Uterus (tissue), 2 donors: ENCODE data around the gene ZNF146.

ENCODE experiments used
- POLR2A ChIP-seq, 2 donors: fragments of 450-650 bp; IDR thresholded peaks; one replicate each; pipeline ENCODE4 v1.6.1; 2016; ENCODE audit warnings: antibody characterized with exemption in 2 of 2, mild to moderate bottlenecking in 1 of 2, moderate library complexity in 1 of 2
- TF ChIP-seq, protein P1 (sequence below), 4 experiments: fragments of 200-600 bp in 2 of 4; fragments of 450-650 bp in 2 of 4; sonication (generic) in 2 of 4; IDR thresholded peaks; one replicate each; pipeline ENCODE4 v1.5.1; 2016 to 2019; ENCODE audit warnings: antibody characterized with exemption in 4 of 4, mild to moderate bottlenecking in 2 of 4, moderate library complexity in 1 of 4

- TF ChIP-seq, protein P1, sequence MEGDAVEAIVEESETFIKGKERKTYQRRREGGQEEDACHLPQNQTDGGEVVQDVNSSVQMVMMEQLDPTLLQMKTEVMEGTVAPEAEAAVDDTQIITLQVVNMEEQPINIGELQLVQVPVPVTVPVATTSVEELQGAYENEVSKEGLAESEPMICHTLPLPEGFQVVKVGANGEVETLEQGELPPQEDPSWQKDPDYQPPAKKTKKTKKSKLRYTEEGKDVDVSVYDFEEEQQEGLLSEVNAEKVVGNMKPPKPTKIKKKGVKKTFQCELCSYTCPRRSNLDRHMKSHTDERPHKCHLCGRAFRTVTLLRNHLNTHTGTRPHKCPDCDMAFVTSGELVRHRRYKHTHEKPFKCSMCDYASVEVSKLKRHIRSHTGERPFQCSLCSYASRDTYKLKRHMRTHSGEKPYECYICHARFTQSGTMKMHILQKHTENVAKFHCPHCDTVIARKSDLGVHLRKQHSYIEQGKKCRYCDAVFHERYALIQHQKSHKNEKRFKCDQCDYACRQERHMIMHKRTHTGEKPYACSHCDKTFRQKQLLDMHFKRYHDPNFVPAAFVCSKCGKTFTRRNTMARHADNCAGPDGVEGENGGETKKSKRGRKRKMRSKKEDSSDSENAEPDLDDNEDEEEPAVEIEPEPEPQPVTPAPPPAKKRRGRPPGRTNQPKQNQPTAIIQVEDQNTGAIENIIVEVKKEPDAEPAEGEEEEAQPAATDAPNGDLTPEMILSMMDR (IDR thresholded peaks at IDR 0.05) = no peak
- TF ChIP-seq POLR2A (IDR thresholded peaks at IDR 0.05) = no peak
These were observed 21.5 kb downstream of the ZNF146 start for GRCh38 chr19:36236304-36236945.
